ENCODE data around the gene SLC27A1. TPM values are rescaled to one million over a fixed set of nuclear protein-coding genes. Genes with fewer than 3 reads are reported as not detected.

Gene SLC27A1
- total RNA-seq, 1 donor from 2014 or later, result 4.3 TPM

- H3K27me3 Mint-ChIP-seq, result no peaks in the 10 kb centered on the region
- ChIA-PET POLR2A (interaction anchor here (0.6 to 12.8 kb wide), 6 partner anchors 8 to 148 kb away, joined by 3 to 347 read pairs (median 6); partner anchors contain the start of gene PGLS), CTCF (no interaction called here)
- ATAC-seq (ENCODE audit: low read depth) (no peak), DNase-seq (no peak)
- no peaks in the 10 kb centered on the region for H3K9me3 Mint-ChIP-seq
- TF ChIP-seq CTCF (IDR thresholded peaks at IDR 0.05), result no peak
- H3K27ac Mint-ChIP-seq, result no peak overlapping the region
- intact Hi-C loops (cut with micrococcal nuclease), result loop anchor here (10.0 kb wide), 2 partner anchors 574 to 654 kb away; partner anchors contain the start of genes IFI30 and MAST3
- peaks cover 54% of the 10 kb centered on the region for H3K4me1 Mint-ChIP-seq
- peaks cover 35% of the 10 kb centered on the region for H3K36me3 Mint-ChIP-seq (ENCODE audit: low read depth)
- no peak overlapping the region for H3K4me3 Mint-ChIP-seq
Measured at GRCh38 chr19:17520865-17521264, 50.5 kb downstream of the SLC27A1 start.

- POLR2A ChIA-PET, result interaction anchor here (0.5 to 12.8 kb wide), 17 partner anchors 9 to 758 kb away, joined by 3 to 347 read pairs (median 6); partner anchors contain the start of genes BST2, FCHO1, JAK3 and JUND
- peak; percentile 77 for ATAC-seq (ENCODE audit: low read depth)
- Mint-ChIP-seq H3K4me1 (peaks cover 67% of the 10 kb centered on the region), H3K4me3 (peak overlapping the region; percentile 76), H3K27ac (peak overlapping the region; percentile 94), H3K9me3 (no peaks in the 10 kb centered on the region), H3K36me3 (ENCODE audit: low read depth) (peaks cover 28% of the 10 kb centered on the region), H3K27me3 (no peaks in the 10 kb centered on the region)
- TF ChIP-seq CTCF (IDR thresholded peaks at IDR 0.05), result no peak
- intact Hi-C loops (cut with micrococcal nuclease), result loop anchor here (1.0 to 10.0 kb wide), 7 partner anchors 11 to 652 kb away; partner anchors contain the start of genes COLGALT1, IFI30 and MAST3
- CTCF ChIA-PET, result interaction anchor here (1.4 to 2.9 kb wide), 4 partner anchors 9 to 336 kb away, joined by 3 to 13 read pairs (median 4); partner anchors contain the start of genes PGLS and RPL18A
- peak; percentile 79 for DNase-seq
Measured at GRCh38 chr19:17522988-17523872, 52.9 kb downstream of the SLC27A1 start.

- intact Hi-C loops (cut with micrococcal nuclease), result loop anchor here (5.0 to 10.0 kb wide), 3 partner anchors 48 to 650 kb away; partner anchors contain the start of genes IFI30 and MAST3
- H3K4me3 Mint-ChIP-seq, result peak overlapping the region; percentile 28
- H3K9me3 Mint-ChIP-seq, result peaks cover 5% of the 10 kb centered on the region
- no peak for TF ChIP-seq CTCF (IDR thresholded peaks at IDR 0.05)
- ChIA-PET CTCF (interaction anchor here (0.9 kb wide), 1 partner anchor 11 kb away, joined by 3 read pairs; no protein-coding TSS in a partner anchor), POLR2A (interaction anchor here (0.5 to 12.8 kb wide), 6 partner anchors 13 to 1412 kb away, joined by 3 to 347 read pairs (median 22); partner anchors contain the start of genes PGLS and SLC27A1)
- DNase-seq (no peak), ATAC-seq (ENCODE audit: low read depth) (no peak)
- H3K36me3 Mint-ChIP-seq (ENCODE audit: low read depth), result peaks cover 36% of the 10 kb centered on the region
- peak overlapping the region; percentile 94 for H3K27ac Mint-ChIP-seq
- H3K27me3 Mint-ChIP-seq, result no peaks in the 10 kb centered on the region
- H3K4me1 Mint-ChIP-seq, result peaks cover 79% of the 10 kb centered on the region
Measured at GRCh38 chr19:17524651-17525050, 54.3 kb downstream of the SLC27A1 start.

- DNase-seq (no peak), ATAC-seq (ENCODE audit: low read depth) (no peak)
- H3K9me3 Mint-ChIP-seq, result peaks cover 5% of the 10 kb centered on the region
- peaks cover 37% of the 10 kb centered on the region for H3K36me3 Mint-ChIP-seq (ENCODE audit: low read depth)
- TF ChIP-seq CTCF (IDR thresholded peaks at IDR 0.05), result no peak
- POLR2A ChIA-PET, result interaction anchor here (1.3 to 12.8 kb wide), 4 partner anchors 13 to 55 kb away, joined by 3 to 347 read pairs (median 168); partner anchors contain the start of genes PGLS and SLC27A1
- CTCF ChIA-PET, result no interaction called here
- H3K4me1 Mint-ChIP-seq, result peaks cover 79% of the 10 kb centered on the region
- no peaks in the 10 kb centered on the region for H3K27me3 Mint-ChIP-seq
- intact Hi-C loops (cut with micrococcal nuclease), result loop anchor here (5.0 to 10.0 kb wide), 3 partner anchors 47 to 650 kb away; partner anchors contain the start of genes IFI30 and MAST3
- H3K27ac Mint-ChIP-seq, result peak overlapping the region; percentile 94
- H3K4me3 Mint-ChIP-seq, result peak overlapping the region; percentile 90
Measured at GRCh38 chr19:17525141-17525540, 54.8 kb downstream of the SLC27A1 start.

Measured in activated B cell treated with CpG ODN at 0.5 μM for 24 hours (primary cell).